Heart left ventricle (tissue), 13 donors: ENCODE results near the gene CYP2D6.
"Not testable (repeated sequence)": the region's sequence is repeated elsewhere in the genome, so short reads cannot be mapped to it uniquely, and the experiment has no call there.

ENCODE experiments used
- CTCF ChIP-seq, 12 donors: fragments of 200-600 bp; sonication (generic) in 4 of 12; IDR thresholded peaks; one replicate each; pipeline versions ENCODE4 v1.5.0 to v1.8.0; 2018 to 2022; ENCODE audit warnings: antibody characterized with exemption in 12 of 12, mild to moderate bottlenecking in 5 of 12
- POLR2A ChIP-seq, 2 donors: fragments of 450-650 bp; IDR thresholded peaks; one replicate each; pipeline ENCODE4 v1.6.1; 2017; ENCODE audit warnings: antibody characterized with exemption in 2 of 2, mild to moderate bottlenecking in 2 of 2, moderate library complexity in 2 of 2
- donor health status: ischemic (EF 13 %, LVEDD 7.1; RV severe dilation, severe dysfunction).
- donor health status: DM: no; HTN: yes; CAD: no.
- donor health status: DM: no; HTN: no; CAD: no.
- donor health status: ischemic (EF 25% LVEDD 6.9; RV normal size, moderate dysfunction).
- donor health status: ischemic (EF 25% LVEDD 5.7; RV mildly dilated, moderate dysfunction).
- donor health status: ischemic (EF 35%, LVEDD 5.7; RV mildly dilated, moderate dysfunction).
- donor health status: nonischemic (EF 11% LVEDD 7.7; RV severe dilation, severe dysfunction).
- donor health status: DM: yes; HTN: yes; CAD: no.
- donor health status: PGD.
- donor health status: ischemic (EF 29% LVEDD 5.4; RV normal size, mild dysfunction).
- donor health status: nonischemic (EF 23%, LVEDD 6.1; RV moderate dilation, normal function).

GRCh38 chr22:42104332-42104860 lies 26.2 kb downstream of the CYP2D6 start:
- not testable (repeated sequence) for TF ChIP-seq CTCF, POLR2A (IDR thresholded peaks at IDR 0.05)
